22Rv1 (cell line): ENCODE results near the gene LAMA2.

Experiments
- CTCF ChIP-seq: fragments of 450-650 bp; IDR thresholded peaks from 2 replicates; pipeline ENCODE4 v1.5.1; 2017; ENCODE audit warnings: mild to moderate bottlenecking
- ZFX ChIP-seq: fragments of 450-650 bp; IDR thresholded peaks from 2 replicates; pipeline ENCODE4 v1.6.1; 2017; ENCODE audit warnings: antibody characterized with exemption, borderline replicate concordance

GRCh38 chr6:129134535-129134934, 251.6 kb downstream of the LAMA2 start:
- TF ChIP-seq CTCF (no peak), ZFX (no peak)
